Fibroblast of pulmonary artery (primary cell): Measurements from ENCODE around the gene ZNF91.

ENCODE experiments used
- DNase-seq: peaks from one replicate; pipeline ENCODE4 v3.0.0-alpha.2; 2010; ENCODE audit warnings: low read depth
- H3K4me3 ChIP-seq: replicated peaks from 2 replicates; pipeline ENCODE4 v1.5.1; 2011; ENCODE audit warnings: low read depth, mild to moderate bottlenecking, control low read depth, low read length, moderate library complexity
- CTCF ChIP-seq: IDR thresholded peaks from 2 replicates; pipeline ENCODE4 v1.5.1; 2011; ENCODE audit warnings: mild to moderate bottlenecking, control low read depth, low read length, inconsistent platforms; ENCODE audit errors: missing control alignments

The ZNF91 gene

GRCh38 chr19:23395041-23395721, at the start of gene ZNF91:
Gene ZNF91, minus strand, starts transcription at chr19:23395471. Its CDS starts 117 bp downstream, at chr19:23395354.
- peak; percentile 96 for DNase-seq
- no peak for TF ChIP-seq CTCF
- H3K4me3 ChIP-seq: peak within 1 kb of the TSS; percentile 94

GRCh38 chr19:23440791-23441190, 45.5 kb upstream of the ZNF91 start:
- peak; percentile 29 for TF ChIP-seq CTCF
- no peak for DNase-seq
- H3K4me3 ChIP-seq: no peak overlapping the region

GRCh38 chr19:23440207-23440606, 44.9 kb upstream of the ZNF91 start:
- DNase-seq: no peak
- TF ChIP-seq CTCF: peak; percentile 12
- no peak overlapping the region for H3K4me3 ChIP-seq

- DNase-seq: no peak
- no peak overlapping the region for H3K4me3 ChIP-seq
- peak; percentile 27 for TF ChIP-seq CTCF
Observed at GRCh38 chr19:23439623-23440022, 44.4 kb upstream of the ZNF91 start.

GRCh38 chr19:23437901-23438300, 42.6 kb upstream of the ZNF91 start:
- H3K4me3 ChIP-seq: no peak overlapping the region
- TF ChIP-seq CTCF: no peak
- DNase-seq: no peak

- TF ChIP-seq CTCF: peak; percentile 21
- DNase-seq: no peak
- H3K4me3 ChIP-seq: no peak overlapping the region
Observed at GRCh38 chr19:23436944-23437343, 41.7 kb upstream of the ZNF91 start.

- no peak overlapping the region for H3K4me3 ChIP-seq
- DNase-seq: no peak
- TF ChIP-seq CTCF: peak; percentile 16
Observed at GRCh38 chr19:23436318-23436717, 41.0 kb upstream of the ZNF91 start.
